Measurements from ENCODE around the gene POLR2I. TPM values are rescaled to one million over a fixed set of nuclear protein-coding genes. Genes with fewer than 3 reads are reported as not detected.

The POLR2I gene
- polyA plus RNA-seq, 1 of the 3 experiments (the other 2 are of a cell fraction), result 140 TPM

- H3K36me3 ChIP-seq (replicated peaks in 1 of 2; ENCODE audit: control insufficient read depth in 1 of 2, insufficient read depth in 2 of 2, low read length in 1 of 2), result peaks cover 8 to 25% of the 10 kb centered on the region in 2 experiments
- H3F3A ChIP-seq (replicated peaks; ENCODE audit: insufficient read depth), result peaks cover 9% of the 10 kb centered on the region
- H3K4me1 ChIP-seq (ENCODE audit: control insufficient read depth in 1 of 2, insufficient read depth in 2 of 2, low read depth in 1 of 2, low read length in 1 of 2), result no peaks in the 10 kb centered on the region
- no peak overlapping the region for H3K27ac ChIP-seq (ENCODE audit: low read depth in 2 of 2, low read length in 1 of 2)
- no peaks in the 10 kb centered on the region for H4K20me1 ChIP-seq (ENCODE audit: insufficient read depth)
- no peaks in the 10 kb centered on the region for H3K9me2 ChIP-seq
- no peak overlapping the region for H3K4me3 ChIP-seq (ENCODE audit: low read depth in 2 of 2, low read length in 1 of 2)
- no peak for TF ChIP-seq RXRA (IDR thresholded peaks at IDR 0.05; ENCODE audit: borderline replicate concordance, low read depth)
- TF ChIP-seq PBX3 (IDR thresholded peaks at IDR 0.05), result no peak
- TF ChIP-seq ZBTB33 (IDR thresholded peaks at IDR 0.05; ENCODE audit: borderline replicate concordance, low read depth), result no peak
- TF ChIP-seq SMC3 (IDR thresholded peaks at IDR 0.05; ENCODE audit: low read depth, low read length), result no peak
- TF ChIP-seq NRF1 (IDR thresholded peaks at IDR 0.05; ENCODE audit: low read depth, low read length), result no peak
- ChIA-PET CTCF (interaction anchor here (1.4 kb wide), 1 partner anchor 25 kb away, joined by 6 read pairs; no protein-coding TSS in a partner anchor), POLR2A (no interaction called here)
- no peak overlapping the region for H2AFZ ChIP-seq (ENCODE audit: low read depth)
- 99% methylated on average over 10 of the region's 10 CpGs for WGBS (ENCODE audit: low lambda C conversion rate)
- no peak overlapping the region for H3K9ac ChIP-seq
- no peak overlapping the region for H3K4me2 ChIP-seq
- H3K79me2 ChIP-seq (ENCODE audit: insufficient read depth), result no peaks in the 10 kb centered on the region
- no peak for DNase-seq
- H3K9me3 ChIP-seq, result no peaks in the 10 kb centered on the region
- no peaks in the 10 kb centered on the region for H3K27me3 ChIP-seq (ENCODE audit: insufficient read depth)
Observed at GRCh38 chr19:36153126-36153525, 38.5 kb upstream of the POLR2I start.

- 95% methylated on average over 34 of the region's 40 CpGs for WGBS (ENCODE audit: low lambda C conversion rate)
- DNase-seq, result no peak
- Histone ChIP-seq H3K4me2 (no peak within 1 kb of the TSS), H3F3A (replicated peaks; ENCODE audit: insufficient read depth) (peaks cover 9% of the 10 kb centered on the region), H4K20me1 (ENCODE audit: insufficient read depth) (no peaks in the 10 kb centered on the region), H2AFZ (ENCODE audit: low read depth) (no peak within 1 kb of the TSS), H3K27me3 (ENCODE audit: insufficient read depth) (no peaks in the 10 kb centered on the region), H3K36me3 (replicated peaks in 1 of 2; ENCODE audit: control insufficient read depth in 1 of 2, insufficient read depth in 2 of 2, low read length in 1 of 2) (peaks cover 12 to 28% of the 10 kb centered on the region in 2 experiments), H3K9me2 (no peaks in the 10 kb centered on the region), H3K79me2 (ENCODE audit: insufficient read depth) (peaks cover 3% of the 10 kb centered on the region; the same call in 1 of the 2 replicates), H3K9me3 (no peaks in the 10 kb centered on the region), H3K27ac (ENCODE audit: low read depth in 2 of 2, low read length in 1 of 2) (no peak within 1 kb of the TSS), H3K4me3 (ENCODE audit: low read depth in 2 of 2, low read length in 1 of 2) (no peak within 1 kb of the TSS), H3K4me1 (ENCODE audit: control insufficient read depth in 1 of 2, insufficient read depth in 2 of 2, low read depth in 1 of 2, low read length in 1 of 2) (no peaks in the 10 kb centered on the region), H3K9ac (no peak within 1 kb of the TSS)
- TF ChIP-seq GATA2 (CRISPR knock-in tag; IDR thresholded peaks at IDR 0.05) (no peak), USF2 (IDR thresholded peaks at IDR 0.05; ENCODE audit: borderline replicate concordance, low read depth, low read length) (no peak), MAX (IDR thresholded peaks at IDR 0.05; ENCODE audit: low read depth) (no peak), FOXM1 (IDR thresholded peaks at IDR 0.05; ENCODE audit: low read depth) (no peak), EZH2phosphoT487 (IDR thresholded peaks at IDR 0.05; ENCODE audit: borderline replicate concordance, low read depth) (no peak), IRF3 (IDR thresholded peaks at IDR 0.05; ENCODE audit: low read depth, low read length) (no peak), POLR2AphosphoS5 (IDR thresholded peaks at IDR 0.05; ENCODE audit: low read depth, low read length) (no peak), NFIC (IDR thresholded peaks at IDR 0.05; ENCODE audit: borderline replicate concordance) (no peak), CHD2 (IDR thresholded peaks at IDR 0.05; ENCODE audit: low read length, partially characterized antibody) (no peak), EP300 (IDR thresholded peaks at IDR 0.05; ENCODE audit: borderline replicate concordance in 1 of 2, low read depth in 1 of 2, low read length in 1 of 2) (no peak), FOSL2 (IDR thresholded peaks at IDR 0.05; ENCODE audit: borderline replicate concordance, low read depth) (no peak), REST (IDR thresholded peaks at IDR 0.05; ENCODE audit: low read depth, low read length) (no peak)
- ChIA-PET CTCF (interaction anchor here (1.4 kb wide), 1 partner anchor 25 kb away, joined by 6 read pairs; no protein-coding TSS in a partner anchor), POLR2A (no interaction called here)
Observed at GRCh38 chr19:36152352-36153091, 37.8 kb upstream of the POLR2I start, which contains the start of gene COX7A1. COX7A1 (minus strand) TSS chr19:36152447; CDS start chr19:36152407, 40 bp downstream.

All from SK-N-SH (cell line).